DND-41 (cell line): ENCODE data around the gene VPS8.

Experiments used
- CTCF ChIP-seq: IDR thresholded peaks from 2 replicates; pipeline ENCODE4 v1.5.1; 2012; ENCODE audit warnings: borderline replicate concordance, low read length, moderate library complexity, mild to moderate bottlenecking; ENCODE audit not compliant: poor library complexity, severe bottlenecking; ENCODE audit errors: extremely low read depth
- EZH2 ChIP-seq: IDR thresholded peaks from 3 replicates; pipeline ENCODE4 v1.6.1; 2012; ENCODE audit warnings: borderline replicate concordance, low read depth, mild to moderate bottlenecking, moderate library complexity, low read length, inconsistent platforms; ENCODE audit not compliant: severe bottlenecking

- TF ChIP-seq CTCF (no peak), EZH2 (no peak)
Measured at GRCh38 chr3:185075547-185075946, 263.6 kb downstream of the VPS8 start.
